ENCODE measurements around the gene PIGBOS1.
"Not testable (repeated sequence)": the region's sequence is repeated elsewhere in the genome, so short reads cannot be mapped to it uniquely, and the experiment has no call there.

The PIGBOS1 gene, protein sequence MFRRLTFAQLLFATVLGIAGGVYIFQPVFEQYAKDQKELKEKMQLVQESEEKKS

DNA sequence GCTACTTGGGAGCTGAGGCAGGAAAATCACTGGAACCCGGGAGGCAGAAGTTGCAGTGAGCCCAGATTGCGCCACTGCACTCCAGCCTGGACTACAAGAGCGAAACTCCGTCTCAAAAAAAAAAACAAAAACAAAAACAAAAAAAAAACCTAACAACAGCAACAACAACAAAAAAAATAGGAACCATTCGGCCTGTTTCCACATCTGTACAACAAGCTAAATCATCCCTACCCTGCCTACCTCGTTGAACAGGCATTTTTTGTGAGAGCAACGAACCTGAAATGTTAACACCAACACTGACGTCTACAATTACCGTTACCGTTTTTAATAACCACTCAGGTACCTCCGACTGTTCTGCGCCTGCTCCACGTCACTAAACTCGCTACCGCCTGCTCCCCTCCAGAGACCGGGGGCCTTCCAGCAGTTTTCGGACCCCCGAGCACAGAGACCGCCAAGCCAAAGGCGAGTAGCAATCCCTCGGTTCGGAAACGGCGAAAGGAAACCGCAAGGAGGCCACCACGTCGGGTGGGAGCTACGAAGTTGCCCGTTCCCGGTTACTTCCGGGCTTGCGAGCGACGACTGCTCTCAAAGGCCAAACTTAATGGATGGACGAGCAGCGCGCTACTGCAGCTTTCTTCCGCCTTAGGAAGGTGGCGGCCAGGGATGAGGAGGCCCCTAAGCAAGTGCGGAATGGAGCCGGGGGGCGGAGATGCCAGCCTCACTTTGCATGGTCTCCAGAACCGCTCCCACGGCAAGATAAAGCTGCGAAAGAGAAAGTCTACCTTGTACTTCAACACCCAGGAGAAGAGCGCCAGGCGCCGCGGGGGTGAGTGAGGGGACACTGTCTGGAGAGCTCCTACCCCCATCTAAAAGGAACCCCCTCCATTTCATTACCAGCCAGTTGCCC, at the start of gene PIGBOS1, which contains the start of gene PIGB:
Gene PIGBOS1 (minus strand): TSS at position 536 of the 907 bp plus-strand sequence. CDS start 1,331 bp downstream, outside the sequence.
Gene PIGB (plus strand): TSS at position 635 of the 907 bp plus-strand sequence. CDS start 29 bp downstream, at position 664.
- DNase-seq (ENCODE audit: low read depth, low spot score), result peak; percentile 57

DNA sequence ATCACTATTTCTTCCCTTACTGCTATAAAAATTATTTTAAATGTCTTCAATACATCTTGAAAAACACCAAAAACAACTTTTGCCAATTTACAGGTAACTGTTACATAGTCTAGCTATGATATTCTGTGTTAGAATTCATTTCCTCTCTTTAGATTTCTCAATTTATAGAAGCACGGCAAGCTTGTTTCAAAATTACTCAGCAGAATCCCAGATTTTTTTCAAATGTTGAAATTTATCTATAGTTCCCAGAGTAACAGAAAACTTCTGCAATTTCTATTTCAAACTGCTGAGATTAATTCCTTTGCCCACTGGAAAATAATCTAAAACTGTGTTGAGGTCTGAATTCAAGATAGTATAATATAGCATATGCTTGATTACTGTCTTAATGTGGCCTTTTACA, 48.1 kb upstream of the PIGBOS1 start:
- DNase-seq (ENCODE audit: low read depth, low spot score), result no peak

DNA sequence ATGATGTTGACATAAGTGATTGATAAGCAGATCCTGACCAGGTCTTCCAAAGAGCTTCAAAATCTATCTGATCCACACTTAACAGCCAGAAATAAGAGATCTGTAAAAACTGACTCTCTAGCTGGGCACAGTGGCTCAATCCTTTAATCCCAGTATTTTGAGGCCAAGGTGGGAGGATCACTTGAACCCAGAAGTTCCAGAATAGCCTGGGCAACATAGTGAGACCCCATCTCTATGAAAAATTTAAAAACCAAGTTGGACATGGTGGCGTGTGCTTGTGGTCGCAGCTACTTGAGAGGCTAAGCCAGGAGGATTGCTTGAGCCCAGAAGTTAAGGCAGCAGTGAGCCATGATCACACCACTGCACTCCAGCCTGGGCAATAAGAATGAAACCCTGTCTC, 43.7 kb upstream of the PIGBOS1 start:
- DNase-seq (ENCODE audit: low read depth, low spot score), result no peak

DNA sequence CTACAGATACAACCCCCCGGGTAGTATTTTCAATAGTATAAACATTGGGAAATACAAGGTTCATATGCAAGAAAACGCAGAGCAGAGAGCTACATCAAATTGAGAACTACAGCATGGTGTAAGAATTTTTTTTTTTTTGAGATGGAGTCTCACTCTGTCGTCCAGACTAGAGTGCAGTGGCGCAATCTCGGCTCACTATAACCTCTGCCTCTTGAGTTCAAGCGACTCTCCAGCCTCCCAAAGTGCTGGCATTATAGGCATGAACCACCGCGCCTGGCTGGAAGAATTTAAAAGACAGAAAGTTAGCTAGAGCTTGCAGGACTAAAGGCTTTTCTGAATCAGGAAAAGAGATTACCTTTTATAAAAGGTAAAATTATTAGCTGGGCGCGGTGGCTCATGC, 42.1 kb upstream of the PIGBOS1 start:
- no peak for DNase-seq (ENCODE audit: low read depth, low spot score)

DNA sequence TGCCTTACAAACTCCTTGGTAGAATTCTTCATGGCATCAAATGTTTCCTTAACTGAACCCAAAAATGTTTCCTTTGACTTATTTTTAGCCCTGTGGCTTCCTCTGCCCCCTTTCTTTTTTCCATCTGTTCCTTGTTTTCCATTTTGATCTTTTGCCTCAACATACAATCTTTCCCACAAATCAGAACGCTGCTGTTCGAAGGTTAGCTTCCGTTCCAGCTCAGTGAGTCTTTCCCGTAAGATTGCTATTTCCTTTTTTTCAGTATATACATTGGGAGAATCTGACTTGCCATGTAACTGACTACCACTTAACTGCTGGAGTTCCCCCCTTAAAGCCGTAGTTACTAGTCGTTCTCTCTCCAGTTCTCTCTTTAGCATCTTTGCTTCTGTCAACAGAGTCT, 41.3 kb upstream of the PIGBOS1 start:
- no peak for DNase-seq (ENCODE audit: low read depth, low spot score)

DNA sequence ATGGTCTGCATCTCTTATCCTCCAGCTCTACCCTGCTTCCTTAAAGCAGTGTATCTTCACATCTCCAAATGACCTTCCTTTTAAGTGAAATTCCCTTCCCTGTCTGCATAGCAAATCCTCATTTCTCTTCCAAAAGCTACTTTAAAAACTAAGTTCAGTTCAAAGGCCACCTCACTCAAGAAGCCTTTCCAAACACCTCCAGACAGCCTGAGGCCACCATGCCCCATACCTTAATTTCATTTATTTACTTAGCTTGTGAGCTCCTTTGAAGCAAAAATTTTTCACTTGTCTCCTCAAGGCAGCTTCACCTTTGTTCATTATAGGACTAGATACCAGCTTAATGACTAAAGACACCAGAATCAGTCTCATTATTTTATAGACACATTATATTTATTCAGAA, 39.5 kb upstream of the PIGBOS1 start:
- no peak for DNase-seq (ENCODE audit: low read depth, low spot score)

DNA sequence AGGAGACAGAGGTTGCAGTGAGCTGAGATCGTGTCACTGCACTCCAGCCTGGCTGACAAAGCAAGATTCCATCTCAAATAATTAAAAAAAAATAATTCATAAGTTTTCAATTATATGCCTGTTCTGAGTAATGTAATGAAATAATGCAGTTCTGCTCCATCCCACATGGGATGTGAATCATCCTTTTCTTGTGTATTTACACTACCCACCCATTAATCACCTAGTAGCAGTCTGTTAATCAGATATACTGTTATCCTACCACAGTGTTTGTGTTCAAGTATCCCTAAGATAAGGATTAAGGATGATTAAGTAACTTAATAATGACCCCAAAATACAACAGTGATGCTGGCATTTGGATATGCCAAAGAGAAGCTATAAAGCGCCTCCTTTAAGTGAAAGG, 38.9 kb upstream of the PIGBOS1 start:
- DNase-seq (ENCODE audit: low read depth, low spot score), result no peak

DNA sequence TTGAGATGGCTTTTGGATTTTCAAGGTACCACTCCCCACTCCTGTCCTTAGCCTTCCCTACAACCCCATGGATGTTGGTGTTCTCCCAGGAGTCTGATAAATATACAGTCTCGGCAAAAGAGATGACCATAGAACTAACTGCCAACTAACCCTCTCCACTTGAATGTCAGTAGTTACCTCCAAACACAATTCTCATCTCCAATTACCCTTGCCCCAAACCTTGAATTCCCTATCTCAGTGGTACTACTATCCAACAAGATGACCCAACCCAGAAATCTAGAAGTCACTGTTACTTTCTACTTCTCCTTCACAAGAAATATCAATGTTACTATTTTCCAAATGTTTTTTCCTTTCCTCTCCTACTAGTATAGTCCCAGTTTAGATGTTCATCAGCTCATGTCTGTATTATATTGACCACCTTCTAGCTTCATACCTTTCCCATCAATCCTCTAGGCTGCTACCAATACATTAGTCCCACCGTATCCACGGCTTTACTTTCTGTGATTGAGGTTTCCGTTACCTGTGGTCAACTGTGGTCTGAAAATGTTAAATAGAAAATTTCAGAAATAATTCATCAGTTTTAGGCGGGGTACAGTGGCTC, 38.2 kb upstream of the PIGBOS1 start:
- no peak for DNase-seq (ENCODE audit: low read depth, low spot score)

DNA sequence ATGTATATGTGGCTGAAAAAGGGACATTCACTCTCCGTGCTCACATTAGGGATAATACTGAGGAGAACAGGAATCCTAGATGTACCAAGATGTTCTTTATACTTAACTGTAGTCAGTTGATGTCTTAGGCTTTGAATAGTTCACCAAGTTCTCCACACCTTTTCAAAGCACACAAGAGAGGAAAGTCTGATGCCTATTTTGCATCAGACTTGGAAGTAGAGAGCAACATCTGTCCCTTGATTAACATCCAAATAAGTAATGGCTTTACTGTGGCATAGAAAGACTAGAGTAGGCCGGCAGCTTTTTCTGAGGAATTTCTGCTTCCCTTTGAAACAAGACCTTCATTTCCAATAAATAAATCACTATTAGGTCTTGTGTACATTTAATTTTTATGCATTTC, 34.1 kb upstream of the PIGBOS1 start:
- no peak for DNase-seq (ENCODE audit: low read depth, low spot score)

DNA sequence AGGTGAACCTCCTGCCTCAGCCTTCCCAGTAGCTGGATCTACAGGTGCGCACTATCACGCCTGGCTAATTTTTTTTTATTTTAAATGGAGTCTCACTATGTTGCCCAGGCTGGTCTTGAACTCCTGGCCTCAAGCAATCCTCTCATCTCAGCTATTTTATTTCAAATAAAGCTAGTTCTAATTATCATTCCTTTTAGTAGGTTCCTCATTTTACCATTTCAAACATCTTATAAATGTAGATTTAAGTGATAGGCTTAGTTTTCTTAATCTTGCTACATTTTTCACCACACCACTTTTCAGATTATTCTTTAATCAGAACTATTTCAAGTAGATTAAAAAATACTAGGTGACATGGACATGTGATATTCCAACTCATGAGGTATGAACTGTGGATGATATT, 30.4 kb upstream of the PIGBOS1 start:
- DNase-seq (ENCODE audit: low read depth, low spot score), result no peak

DNA sequence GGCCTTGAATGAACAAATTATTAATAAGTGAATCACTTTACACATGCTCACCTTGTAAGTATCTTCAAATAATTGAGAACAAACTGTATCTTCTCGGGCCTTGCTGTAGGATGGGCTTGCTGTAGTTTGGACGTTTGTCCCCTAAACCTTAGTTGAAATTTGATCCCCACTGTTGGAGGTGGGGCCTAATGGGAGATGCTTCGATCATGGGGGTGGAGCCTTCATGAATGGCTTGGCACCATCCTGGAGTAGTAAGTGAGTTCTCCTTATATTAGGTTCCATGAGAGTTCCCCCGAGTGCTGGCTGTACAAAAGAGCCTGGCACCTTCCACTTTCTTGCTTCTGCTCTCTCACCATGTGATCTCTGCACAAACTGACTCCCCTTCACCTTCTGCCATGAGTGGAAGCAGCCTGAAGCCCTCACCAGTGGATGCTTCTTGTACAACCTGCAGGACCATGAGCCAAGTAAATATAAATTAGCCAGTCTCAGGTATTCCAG, 29.4 kb upstream of the PIGBOS1 start:
- DNase-seq (ENCODE audit: low read depth, low spot score), result no peak

DNA sequence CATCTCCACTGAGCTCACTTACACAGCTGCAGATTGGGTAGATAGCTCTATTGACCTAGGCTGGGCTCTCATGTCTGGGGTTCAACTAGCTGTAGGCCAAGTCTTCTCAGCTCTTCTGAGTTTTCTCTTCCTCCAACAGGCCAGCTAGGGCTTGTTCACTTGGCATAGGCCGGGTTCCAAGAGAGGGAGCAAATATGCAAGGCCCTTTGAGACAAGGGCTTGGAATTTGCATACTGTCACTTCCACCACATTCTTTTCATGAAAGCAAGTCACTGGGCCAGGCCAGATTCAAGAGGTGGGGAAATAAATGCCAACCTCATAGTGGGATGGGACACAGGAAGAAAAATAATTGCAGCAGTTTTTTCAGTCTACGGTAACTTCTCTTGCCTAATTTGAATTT, 25.3 kb upstream of the PIGBOS1 start:
- DNase-seq (ENCODE audit: low read depth, low spot score), result no peak

DNA sequence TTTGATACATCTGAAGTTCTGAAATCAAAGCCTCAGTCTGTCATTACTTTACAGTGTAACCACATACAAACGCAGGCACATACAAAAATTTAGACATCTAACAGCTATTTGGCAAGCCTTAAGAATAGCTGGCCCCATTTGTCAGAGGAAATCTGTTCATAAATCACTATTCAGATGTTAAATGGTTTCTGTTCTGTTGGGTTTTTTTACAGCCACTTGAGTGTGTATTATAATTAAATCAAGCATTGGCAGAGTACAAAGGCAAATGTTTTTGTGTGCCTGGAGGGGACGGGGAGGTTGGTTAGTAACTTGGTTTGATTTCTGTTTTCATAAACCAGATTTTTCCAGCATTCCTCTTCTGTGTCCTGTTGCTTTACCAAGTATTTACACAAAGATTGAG, 24.2 kb upstream of the PIGBOS1 start:
- DNase-seq (ENCODE audit: low read depth, low spot score), result no peak

DNA sequence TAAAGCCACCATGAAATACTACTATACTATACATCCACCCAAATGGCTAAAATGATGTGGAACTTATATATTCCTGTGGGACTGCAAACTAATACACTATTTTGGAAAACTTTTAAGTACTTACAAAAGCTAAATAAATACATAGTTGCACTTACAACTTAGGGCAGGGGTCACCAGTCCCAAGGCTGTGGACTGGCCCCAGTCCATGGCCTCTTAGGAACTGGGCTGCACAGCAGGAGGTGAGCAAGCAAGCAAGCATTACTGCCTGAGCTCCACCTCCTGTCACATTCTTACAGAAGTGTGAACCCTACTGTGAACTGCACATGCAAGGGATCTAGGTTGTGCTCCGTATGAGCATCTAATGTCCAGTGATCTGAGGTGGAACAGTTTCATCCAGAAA, 18.2 kb upstream of the PIGBOS1 start:
- DNase-seq (ENCODE audit: low read depth, low spot score), result no peak

DNA sequence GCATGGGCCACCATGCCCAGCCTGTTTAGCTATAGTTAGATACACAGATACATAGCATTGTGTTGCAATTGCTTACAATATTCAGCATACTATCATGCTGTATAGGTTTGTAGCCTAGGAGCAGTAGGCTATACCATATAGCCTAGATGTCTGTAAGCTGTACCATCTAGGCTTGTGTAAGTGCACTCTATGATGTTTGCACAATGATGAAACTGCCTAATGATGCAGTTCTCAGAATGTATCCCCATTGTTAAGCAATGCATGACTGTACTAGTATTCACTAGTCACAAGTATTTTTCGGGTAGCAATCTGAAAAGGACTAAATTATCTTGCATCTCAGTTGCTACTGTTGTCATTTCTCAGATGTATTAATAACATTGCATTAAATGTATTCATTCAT, 16.1 kb upstream of the PIGBOS1 start:
- no peak for DNase-seq (ENCODE audit: low read depth, low spot score)

DNA sequence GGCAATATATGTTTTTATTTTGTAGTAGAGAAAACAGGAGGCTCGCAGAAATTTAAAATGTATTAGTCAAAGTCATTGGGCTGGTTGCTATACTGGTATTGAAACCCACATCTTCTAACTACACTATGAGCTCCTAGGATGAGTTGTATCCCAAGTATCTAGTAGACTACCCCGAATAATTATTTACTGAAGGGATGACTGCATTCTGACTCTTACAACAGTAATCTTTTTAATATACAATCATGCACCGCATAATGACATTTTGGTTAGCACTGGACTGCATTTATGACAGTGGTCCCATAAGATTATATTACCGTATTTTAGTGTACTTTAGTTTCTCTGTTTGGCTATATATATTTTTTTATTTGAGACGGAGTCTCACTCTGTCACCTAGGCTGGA, 15.4 kb upstream of the PIGBOS1 start:
- no peak for DNase-seq (ENCODE audit: low read depth, low spot score)

DNA sequence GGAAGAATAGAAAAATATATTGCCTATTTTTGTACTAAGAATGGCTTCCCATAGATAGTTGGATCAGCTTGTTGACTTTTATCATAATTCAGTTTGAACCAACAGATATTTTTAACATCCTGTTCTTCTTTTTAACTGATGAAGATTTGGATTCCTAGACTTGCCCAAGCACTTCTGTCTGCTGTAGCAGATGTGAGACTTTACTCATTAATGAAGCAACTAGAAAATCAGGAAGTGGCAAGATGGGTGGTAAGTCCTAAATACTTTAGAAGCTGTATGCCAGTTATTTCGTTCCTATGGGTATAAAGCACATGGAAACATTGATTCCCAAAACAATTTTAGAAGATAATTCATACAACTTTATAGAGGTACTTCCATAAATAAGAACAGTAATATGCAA, 8.5 kb upstream of the PIGBOS1 start:
- DNase-seq (ENCODE audit: low read depth, low spot score), result no peak

DNA sequence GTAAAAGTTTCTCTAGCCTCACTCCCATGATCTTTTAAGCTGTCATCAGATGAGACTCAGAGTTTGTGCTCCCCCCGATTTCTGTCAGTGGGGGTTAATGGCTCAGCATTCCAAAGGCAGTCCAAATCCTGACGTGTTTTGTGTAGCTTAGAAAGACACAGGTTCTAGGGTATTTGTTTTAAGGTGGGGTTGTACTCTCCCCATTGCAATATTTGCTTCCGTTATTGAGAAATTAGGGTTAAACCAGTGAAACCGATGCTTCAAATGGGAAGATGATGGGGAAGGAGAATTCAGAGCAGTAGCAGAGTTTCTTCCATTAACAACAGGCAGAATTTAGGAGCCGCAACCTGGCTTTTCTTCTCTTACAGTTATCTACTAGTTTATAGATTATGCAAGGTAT, 3.5 kb upstream of the PIGBOS1 start:
- DNase-seq (ENCODE audit: low read depth, low spot score), result no peak

DNA sequence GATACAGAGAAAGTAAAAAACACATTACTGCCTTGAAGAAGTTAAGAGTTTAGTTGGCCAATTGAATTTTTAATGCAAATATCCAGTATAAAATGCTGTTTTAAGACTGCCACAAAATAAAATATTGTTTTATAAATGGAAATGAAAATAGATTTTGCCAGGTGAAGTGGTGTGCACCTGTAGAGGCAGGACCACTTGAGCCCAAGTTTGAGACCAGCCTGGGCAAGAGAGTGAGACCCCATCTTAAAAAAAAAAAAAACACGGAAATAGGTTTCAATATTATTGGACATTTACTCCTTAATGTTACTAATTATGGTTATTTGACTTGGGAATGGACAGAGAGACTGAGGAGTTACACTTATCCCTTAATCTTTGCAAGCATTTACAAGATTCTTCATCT, 2.0 kb upstream of the PIGBOS1 start:
- no peak for DNase-seq (ENCODE audit: low read depth, low spot score)

DNA sequence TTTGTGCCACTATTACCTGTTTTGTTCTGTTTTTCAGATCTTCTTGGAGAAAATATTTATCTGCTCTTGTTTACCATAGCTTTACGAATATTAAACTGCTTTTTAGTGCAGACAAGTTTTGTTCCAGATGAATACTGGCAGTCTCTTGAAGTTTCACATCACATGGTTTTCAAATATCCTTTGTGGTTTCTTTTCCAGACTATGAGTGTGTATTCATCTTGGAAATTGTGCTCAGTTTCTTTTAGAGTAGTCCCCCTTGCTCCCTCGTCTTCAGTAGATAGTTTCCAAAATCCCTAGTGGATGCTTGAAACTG, 1.3 kb upstream of the PIGBOS1 start:
- no peak for DNase-seq (ENCODE audit: low read depth, low spot score)

DNA sequence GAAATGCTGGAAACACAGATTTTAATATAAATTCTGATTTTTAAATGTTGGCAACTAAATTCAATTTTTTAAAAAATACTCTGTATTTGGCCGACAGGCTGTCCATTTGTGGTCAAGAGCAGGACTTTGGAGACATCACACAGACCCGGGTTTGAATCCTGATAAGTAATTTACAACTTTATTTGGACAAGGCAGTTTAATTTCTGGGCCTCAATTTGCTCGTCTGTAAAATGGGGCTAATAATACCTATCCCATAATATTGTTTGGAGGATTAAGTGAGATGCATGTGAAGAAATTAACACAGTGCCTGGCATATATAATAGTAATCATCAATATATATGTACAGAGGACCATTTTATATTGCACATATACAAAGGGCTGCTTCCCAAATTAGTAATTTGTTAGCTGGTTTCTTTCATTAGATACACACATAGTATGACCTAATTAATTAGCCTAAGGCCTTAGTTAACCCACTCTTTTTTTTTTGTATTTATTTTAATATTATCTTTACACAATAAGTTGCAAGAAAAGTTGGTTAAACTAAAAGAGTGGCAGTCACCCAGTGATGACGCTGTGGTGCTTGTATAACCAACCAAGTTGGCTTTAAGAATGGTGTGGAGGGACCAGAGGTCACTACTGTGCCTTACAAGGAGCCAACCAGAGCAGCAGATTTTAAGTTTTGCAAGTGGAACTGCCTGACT, 764 bp upstream of the PIGBOS1 start:
- DNase-seq (ENCODE audit: low read depth, low spot score), result no peak

DNA sequence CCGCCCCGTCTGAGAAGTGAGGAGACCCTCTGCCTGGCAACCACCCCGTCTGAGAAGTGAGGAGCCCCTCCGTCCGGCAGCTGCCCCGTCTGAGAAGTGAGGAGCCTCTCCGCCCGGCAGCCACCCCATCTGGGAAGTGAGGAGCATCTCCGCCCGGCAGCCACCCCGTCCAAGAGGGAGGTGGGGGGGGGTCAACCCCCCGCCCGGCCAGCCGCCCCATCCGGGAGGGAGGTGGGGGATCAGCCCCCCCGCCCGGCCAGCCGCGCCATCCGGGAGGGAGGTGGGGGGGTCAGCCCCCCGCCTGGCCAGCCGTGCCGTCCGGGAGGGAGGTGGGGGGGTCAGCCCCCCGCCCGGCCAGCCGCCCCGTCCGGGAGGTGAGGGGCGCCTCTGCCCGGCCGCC, 16.1 kb downstream of the PIGBOS1 start:
- not testable (repeated sequence) for DNase-seq (ENCODE audit: low read depth, low spot score)
